Left ventricle myocardium inferior (tissue), 1 donor: ENCODE data around the gene IQUB. TPM values are rescaled to one million over a fixed set of nuclear protein-coding genes. Genes with fewer than 3 reads are reported as not detected.

Experiments
- total RNA-seq: library from RNA; stranded (reverse); fragmentation: NEBNext Ultra II Directional; extraction: Animal tissue kit (Norgen Biotek cat#: 25700); gene quantifications from one replicate; pipeline ENCODE4 v1.2.1, GENCODE V29; 2021
- donor health status: DM: no; HTN: yes; CAD: no; lungs with severe emphysema.

The IQUB gene
- total RNA-seq, 1 donor from 2014 or later: 0.38 TPM

Other genes starting within 250 kb of the IQUB start
- gene NDUFA5, start 23.2 kb upstream of the IQUB start, total RNA-seq: 378 TPM
- gene ASB15, start 67.2 kb upstream of the IQUB start, total RNA-seq: 76.8 TPM
- 888 TPM for gene LMOD2, start 121.3 kb upstream of the IQUB start, total RNA-seq
- 27.5 TPM for gene WASL, start 214.4 kb upstream of the IQUB start, total RNA-seq